Aorta (tissue), 5 donors: ENCODE results near the gene NPW. TPM values are rescaled to one million over a fixed set of nuclear protein-coding genes. Genes with fewer than 3 reads are reported as not detected.
A peak's percentile ranks its signal among the peaks of the same experiment; 100 is the strongest.

Experiments
- ATAC-seq: fragments of 200-7000 bp; cut with Tn5 transposase; one replicate; pipeline ENCODE4 v1.9.1; 2022; ENCODE audit warnings: moderate library complexity; ENCODE audit not compliant: low FRiP score
- DNase-seq, 2 donors: peaks; one replicate each; pipeline ENCODE4 v3.0.0-alpha.2; 2020
- H3K27ac ChIP-seq, 2 donors: one replicate each; pipeline ENCODE4 v1.5.1; 2013; ENCODE audit warnings: low read length in 2 of 2, mild to moderate bottlenecking in 2 of 2, moderate library complexity in 2 of 2, control low read depth in 1 of 2, inconsistent platforms in 1 of 2, low read depth in 1 of 2
- H3K27me3 ChIP-seq, 2 donors: one replicate each; pipeline ENCODE4 v1.6.1; 2013; ENCODE audit warnings: control low read depth in 1 of 2, low read length in 1 of 2, mild to moderate bottlenecking in 1 of 2, moderate library complexity in 1 of 2; ENCODE audit not compliant: insufficient read depth in 2 of 2, control insufficient read depth in 1 of 2
- H3K36me3 ChIP-seq, 2 donors: one replicate each; pipeline ENCODE4 v1.6.1; 2013; ENCODE audit warnings: control low read depth in 1 of 2, low read length in 1 of 2, mild to moderate bottlenecking in 1 of 2; ENCODE audit not compliant: insufficient read depth in 2 of 2, control insufficient read depth in 1 of 2
- H3K4me1 ChIP-seq, 2 donors: one replicate each; pipeline ENCODE4 v1.6.1; 2013; ENCODE audit warnings: low read length in 2 of 2, control low read depth in 1 of 2, mild to moderate bottlenecking in 1 of 2, moderate library complexity in 1 of 2; ENCODE audit not compliant: insufficient read depth in 2 of 2, control insufficient read depth in 1 of 2
- H3K4me3 ChIP-seq, 2 donors: one replicate each; pipeline ENCODE4 v1.5.1; 2013; ENCODE audit warnings: low read length in 2 of 2, control low read depth in 1 of 2, mild to moderate bottlenecking in 1 of 2
- H3K9me3 ChIP-seq: one replicate; pipeline ENCODE4 v1.6.1; 2013; ENCODE audit warnings: mild to moderate bottlenecking, low read length; ENCODE audit not compliant: control insufficient read depth
- WGBS, 2 donors: extraction: QIAGEN DNeasy Blood & Tissue Kit; methylation state at CpG; one replicate each; pipeline ENCODE4 v1.1.7; 2013; 5-methylcytosine and 5-hydroxymethylcytosine counted together
- intact Hi-C, 2 donors: fragments of 100-400 bp; cut with DNase I; formaldehyde crosslinking; loops; one replicate each; pipeline versions ENCODE4 v1.14.2 to v1.15.0; 2022
- polyA plus RNA-seq, 2 donors: library from polyadenylated mRNA; stranded (reverse); fragments of 200-250 nt; gene quantifications; one replicate each; pipeline ENCODE4 v1.2.3, GENCODE V29; 2013
- total RNA-seq, 2 donors: library from RNA; stranded (reverse); fragmentation: NEBNext Ultra II Directional; extraction: Animal tissue kit (Norgen Biotek cat#: 25700); gene quantifications; one replicate each; pipeline ENCODE4 v1.2.1, GENCODE V29; 2021
- donor health status: healthy with polysubstance abuse.
- donor health status: Bipolar disorder and iron deficiency.
- donor health status: DM: no; HTN: no; CAD: no.
- donor health status: DM: no; HTN: no; CAD: no.
- donor health status: DM: yes; HTN: yes; CAD: no.

Gene NPW
- total and polyA plus RNA-seq, 4 donors = 0.56 to 1.2 TPM; not detected in 2

DNA sequence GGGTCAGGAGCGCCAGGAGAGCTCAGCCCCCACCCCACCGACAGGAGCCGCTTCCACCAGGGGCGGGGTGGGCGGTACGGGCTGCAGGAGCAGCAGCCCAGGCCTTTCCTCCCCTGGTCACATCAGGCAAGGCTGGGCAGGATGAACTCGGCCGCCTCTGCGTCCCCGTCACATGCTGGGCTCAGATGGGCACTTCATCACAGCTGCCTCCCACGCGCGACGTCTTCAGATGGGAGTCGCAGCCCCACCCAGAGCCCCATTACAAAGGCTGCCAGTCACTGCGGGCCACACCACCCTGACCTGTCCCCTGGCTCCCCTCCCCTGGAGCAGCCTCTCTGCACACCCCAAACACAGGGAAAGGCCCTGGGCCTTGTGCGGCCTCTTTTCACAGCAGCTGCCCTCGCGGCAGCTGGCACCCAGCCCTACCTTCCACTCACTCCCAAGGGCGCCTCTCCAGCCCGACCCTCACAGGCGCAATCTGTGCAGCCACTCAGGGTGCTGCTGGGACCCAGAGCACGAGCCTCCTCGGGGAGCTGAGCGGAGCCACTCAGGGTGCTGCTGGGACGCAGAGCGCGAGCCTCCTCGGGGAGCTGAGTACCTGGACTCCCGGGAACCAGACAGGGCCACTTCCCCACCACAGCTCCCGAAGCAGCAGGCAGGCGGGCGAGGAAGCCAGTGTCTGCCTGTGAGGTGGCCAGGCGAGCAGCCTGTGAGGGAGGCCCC is 14.6 kb upstream of the NPW start:
- no peak overlapping the region for H3K27ac ChIP-seq
- intact Hi-C loops = no loop called here
- H3K27me3 ChIP-seq = no peaks in the 10 kb centered on the region
- peaks cover 0 to 13% of the 10 kb centered on the region in 2 donors for H3K36me3 ChIP-seq
- H3K4me3 ChIP-seq = no peak overlapping the region
- no peak for ATAC-seq
- no peaks in the 10 kb centered on the region for H3K4me1 ChIP-seq
- no peaks in the 10 kb centered on the region for H3K9me3 ChIP-seq
- no peak for DNase-seq
- 84 to 85% methylated on average over 32 to 34 of the region's 34 CpGs for WGBS, 2 donors

DNA sequence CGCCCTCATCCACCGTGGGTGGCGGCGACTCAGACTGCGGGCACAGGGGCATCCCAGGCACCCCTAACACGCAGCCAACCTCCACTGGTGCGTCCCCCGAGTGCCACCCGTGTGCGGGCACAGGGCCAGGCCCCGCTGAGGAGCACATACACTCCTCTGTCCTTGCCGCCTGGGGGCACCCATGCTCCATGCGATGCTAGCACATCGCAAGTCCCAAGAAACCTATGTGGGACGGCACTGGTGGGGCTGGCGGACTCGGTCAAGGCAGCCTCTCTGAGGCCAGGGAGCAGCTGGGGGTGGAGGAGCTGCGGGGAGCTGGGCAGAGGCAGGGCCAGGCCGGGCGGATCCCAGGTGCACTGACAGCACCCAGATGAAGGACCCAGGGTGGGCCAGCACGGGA is 13.9 kb upstream of the NPW start:
- WGBS, 2 donors = 75 to 78% methylated on average over 21 of the region's 21 CpGs
- Histone ChIP-seq H3K27ac (no peak overlapping the region), H3K36me3 (peaks cover 0 to 12% of the 10 kb centered on the region in 2 donors), H3K9me3 (no peaks in the 10 kb centered on the region), H3K4me1 (no peaks in the 10 kb centered on the region), H3K27me3 (no peaks in the 10 kb centered on the region), H3K4me3 (no peak overlapping the region)
- DNase-seq = no peak
- ATAC-seq = no peak
- intact Hi-C loops = no loop called here

DNA sequence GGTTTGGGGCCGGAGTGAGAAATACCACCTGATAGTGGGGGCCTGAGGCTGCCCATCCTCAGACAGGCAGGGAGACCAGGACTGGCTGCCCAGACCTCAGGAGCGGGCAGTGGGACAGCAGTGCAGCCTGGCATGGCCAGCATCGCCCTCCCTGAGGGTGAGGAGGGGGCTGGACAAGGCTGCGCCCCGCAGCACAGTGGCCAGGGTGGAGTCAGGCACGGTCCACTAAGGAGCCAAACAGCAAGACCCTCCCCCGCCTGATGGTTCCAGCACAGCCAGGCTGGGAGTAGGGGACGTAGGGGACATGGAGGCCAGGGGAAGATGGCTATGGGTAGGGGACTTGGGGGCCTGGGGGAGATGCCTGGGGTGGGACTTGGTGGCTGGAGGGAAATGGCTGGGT is 13.3 kb upstream of the NPW start:
- no peak overlapping the region for H3K4me3 ChIP-seq
- H3K36me3 ChIP-seq = peaks cover 0 to 9% of the 10 kb centered on the region in 2 donors
- WGBS, 2 donors = 86 to 91% methylated on average over 8 of the region's 8 CpGs
- no peaks in the 10 kb centered on the region for H3K9me3 ChIP-seq
- no peak overlapping the region for H3K27ac ChIP-seq
- DNase-seq (no peak), ATAC-seq (no peak)
- H3K27me3 ChIP-seq = no peaks in the 10 kb centered on the region
- intact Hi-C loops = no loop called here
- H3K4me1 ChIP-seq = no peaks in the 10 kb centered on the region

DNA sequence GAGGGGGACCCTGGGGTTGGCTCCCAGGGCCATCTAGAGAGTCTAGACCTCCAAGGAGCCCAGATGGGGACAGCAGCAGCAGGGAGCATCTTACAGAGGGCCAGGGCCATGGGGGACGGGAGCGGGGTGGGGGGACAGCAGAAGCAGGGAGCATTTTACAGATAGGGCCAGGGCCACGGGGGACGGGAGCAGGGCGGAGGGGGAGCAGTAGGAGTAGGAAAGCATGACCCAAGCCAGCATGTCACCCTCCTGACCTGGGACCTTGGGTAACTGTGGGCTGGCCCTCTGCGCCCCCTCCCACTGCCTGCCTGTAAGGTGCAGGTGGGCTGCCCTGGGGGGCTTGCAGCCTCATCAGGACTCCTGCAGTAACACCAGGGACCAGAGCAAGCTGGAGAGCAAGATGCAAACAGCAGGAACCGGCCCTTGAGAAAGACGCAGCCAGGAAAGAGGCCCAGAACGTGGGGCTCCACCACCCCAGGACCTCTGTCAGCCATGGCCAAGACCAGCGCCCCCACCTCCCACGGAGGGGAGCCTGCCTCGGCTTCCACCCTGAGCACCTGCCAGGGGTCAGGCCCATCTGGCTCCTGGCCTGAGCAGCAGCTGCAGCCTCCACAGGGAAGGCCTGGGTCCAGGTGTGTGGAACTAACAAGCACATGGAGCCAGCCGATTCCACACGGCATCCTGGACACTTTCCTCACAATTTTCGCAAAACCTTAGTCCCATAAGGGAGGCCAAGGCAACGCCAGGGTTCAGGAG is 12.3 kb upstream of the NPW start:
- no peaks in the 10 kb centered on the region for H3K4me1 ChIP-seq
- H3K4me3 ChIP-seq = no peak overlapping the region
- H3K27me3 ChIP-seq = no peaks in the 10 kb centered on the region
- peaks cover 0 to 2% of the 10 kb centered on the region in 2 donors for H3K36me3 ChIP-seq
- intact Hi-C loops = no loop called here
- no peak for DNase-seq
- no peak overlapping the region for H3K27ac ChIP-seq
- ATAC-seq = no peak
- WGBS, 2 donors = 74 to 83% methylated on average over 14 to 16 of the region's 16 CpGs
- H3K9me3 ChIP-seq = no peaks in the 10 kb centered on the region

DNA sequence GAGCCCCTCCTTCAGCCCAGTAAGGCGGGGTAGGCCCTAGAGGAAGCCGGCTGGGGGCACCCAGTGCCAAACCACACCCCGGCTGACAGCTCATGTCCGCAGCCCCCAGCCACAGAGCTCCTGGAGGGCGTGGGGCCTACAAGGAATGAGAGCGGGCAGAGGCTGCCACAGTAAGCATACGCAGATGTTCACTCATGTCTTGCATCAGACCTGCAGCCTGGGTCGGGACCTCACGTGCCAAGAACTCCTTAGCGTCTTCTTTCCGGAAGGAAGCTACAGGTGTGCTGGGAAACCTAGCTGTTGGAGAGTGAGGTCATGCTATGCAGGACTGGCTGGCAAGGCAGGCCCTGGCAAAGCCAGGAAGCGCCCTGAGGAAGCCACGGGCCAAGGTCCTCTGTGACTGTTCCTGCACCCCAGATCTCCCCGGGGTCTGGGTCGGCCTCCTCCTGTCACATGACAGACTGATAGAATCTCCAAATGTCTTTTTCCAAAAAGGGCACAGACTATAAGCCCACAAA is 11.5 kb upstream of the NPW start:
- Histone ChIP-seq H3K4me1 (no peaks in the 10 kb centered on the region), H3K36me3 (no peaks in the 10 kb centered on the region), H3K4me3 (no peak overlapping the region), H3K27ac (no peak overlapping the region), H3K9me3 (no peaks in the 10 kb centered on the region), H3K27me3 (no peaks in the 10 kb centered on the region)
- ATAC-seq (no peak), DNase-seq (no peak)
- intact Hi-C loops = no loop called here
- WGBS, 2 donors = 67 to 68% methylated on average over 15 of the region's 15 CpGs

DNA sequence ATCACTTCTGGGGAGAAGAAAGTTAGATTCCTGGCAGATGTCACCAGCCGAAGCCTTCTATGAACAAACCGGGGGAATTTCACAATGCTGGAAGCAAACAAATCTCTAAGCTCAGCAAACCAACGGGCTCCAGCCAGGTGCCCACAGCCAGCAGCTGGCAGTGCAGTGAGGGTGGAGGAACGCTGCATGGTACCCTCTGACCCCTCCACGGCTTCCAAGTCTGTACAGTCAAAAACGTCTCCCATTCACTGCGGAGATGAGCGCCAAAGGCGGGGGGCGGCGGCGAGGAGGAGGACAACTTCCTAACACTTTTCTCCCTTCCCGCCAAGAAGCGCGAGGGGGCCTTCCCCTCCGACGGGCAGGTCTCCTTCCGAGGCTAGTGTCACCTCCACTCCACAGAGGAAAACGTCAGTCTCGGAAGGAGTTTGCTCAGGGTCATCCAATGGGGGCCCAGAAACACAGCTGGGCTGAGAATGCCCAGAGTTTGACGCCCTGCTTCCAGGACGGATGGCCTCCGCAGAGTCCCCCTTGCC is 10.9 kb upstream of the NPW start:
- Histone ChIP-seq H3K27me3 (no peaks in the 10 kb centered on the region), H3K4me1 (no peaks in the 10 kb centered on the region), H3K27ac (no peak overlapping the region), H3K9me3 (no peaks in the 10 kb centered on the region), H3K36me3 (no peaks in the 10 kb centered on the region), H3K4me3 (peak overlapping the region; percentile 80 to 94)
- intact Hi-C loops = no loop called here
- WGBS, 2 donors = 3 to 4% methylated on average over 23 of the region's 23 CpGs
- DNase-seq (no peak), ATAC-seq (no peak)

DNA sequence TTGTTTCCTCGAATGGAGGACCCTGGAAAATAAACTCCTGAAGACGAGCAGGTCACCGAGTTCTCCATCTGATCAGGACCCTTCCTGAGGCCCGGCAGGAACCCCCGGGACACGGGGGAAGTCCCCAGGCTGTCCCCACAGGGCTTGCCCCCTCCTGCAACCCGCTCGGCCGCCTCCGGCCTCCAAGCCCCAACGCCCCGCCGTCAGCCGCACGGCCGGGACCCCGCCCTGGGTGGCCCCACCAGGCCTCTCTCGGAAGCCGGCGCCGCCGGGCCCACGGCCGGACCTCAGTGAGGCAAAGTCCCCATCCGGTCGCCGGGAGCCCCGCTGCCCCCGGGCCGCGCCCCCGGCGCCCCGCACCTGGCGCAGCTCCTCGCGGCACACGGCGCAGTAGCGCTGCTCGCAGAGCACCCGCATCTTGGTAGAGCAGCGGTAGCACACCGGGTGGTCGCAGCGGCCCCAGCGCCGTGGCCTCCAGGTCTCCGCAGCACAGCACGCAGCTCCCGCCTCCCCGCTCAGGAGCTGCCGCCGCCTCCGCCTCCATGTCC is 10.3 kb upstream of the NPW start:
- Histone ChIP-seq H3K36me3 (no peaks in the 10 kb centered on the region), H3K27me3 (no peaks in the 10 kb centered on the region), H3K9me3 (no peaks in the 10 kb centered on the region), H3K4me1 (no peaks in the 10 kb centered on the region), H3K4me3 (peak overlapping the region; percentile 80 to 94), H3K27ac (peak overlapping the region in 1 of 2 donors; percentile 49)
- 1% methylated on average over 36 to 55 of the region's 55 CpGs for WGBS, 2 donors
- DNase-seq (no peak), ATAC-seq (no peak)
- intact Hi-C loops = no loop called here

DNA sequence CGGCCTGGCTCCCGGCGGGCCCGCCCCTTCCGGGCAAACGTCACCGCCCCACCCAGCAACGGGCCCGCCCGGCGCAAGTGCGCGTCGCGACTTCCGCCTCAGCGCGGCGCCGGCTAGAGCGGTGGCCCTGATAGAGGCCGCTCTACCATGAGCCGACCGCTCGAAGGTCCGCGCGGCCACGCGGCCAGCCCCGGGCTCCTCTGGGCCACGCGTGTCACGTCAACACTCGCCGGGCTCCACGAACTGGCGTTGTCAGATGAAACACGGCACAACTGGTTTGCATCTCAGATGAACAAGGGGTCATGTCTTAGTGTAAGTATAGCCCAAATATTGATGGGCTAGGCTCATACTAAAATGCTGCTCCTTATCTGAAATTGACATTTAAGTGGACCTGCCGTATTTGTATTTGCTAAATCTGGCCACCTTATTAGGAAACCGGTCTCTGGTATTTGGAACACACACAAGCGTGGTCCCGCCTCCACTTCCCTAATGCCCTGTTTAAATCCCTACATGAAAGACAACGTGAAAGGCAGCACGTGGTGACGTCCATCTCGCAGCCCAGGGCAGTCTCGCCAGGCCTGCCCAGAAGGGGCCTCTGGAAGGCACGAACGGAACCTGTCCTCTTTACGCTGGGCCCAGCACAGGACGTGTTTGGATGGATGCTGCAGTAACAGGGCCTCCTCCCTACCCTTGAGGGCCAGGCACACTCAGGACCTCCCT is 9.6 kb upstream of the NPW start, which contains the start of gene ZNF598:
ZNF598 (minus strand) TSS at position 31 of the 720 bp plus-strand sequence.
- Histone ChIP-seq H3K4me1 (no peaks in the 10 kb centered on the region), H3K27ac (peak within 1 kb of the TSS in 1 of 2 donors; percentile 49), H3K27me3 (no peaks in the 10 kb centered on the region), H3K36me3 (no peaks in the 10 kb centered on the region), H3K9me3 (no peaks in the 10 kb centered on the region), H3K4me3 (peak within 1 kb of the TSS; percentile 80 to 94)
- intact Hi-C loops = no loop called here
- WGBS, 2 donors = 1% methylated on average over 41 to 52 of the region's 52 CpGs
- ATAC-seq = peak; percentile 95
- DNase-seq = peak; percentile 89 to 94
